K562 (cell line): Measurements from ENCODE around the gene SF3A2. TPM values are rescaled to one million over a fixed set of nuclear protein-coding genes. Genes with fewer than 3 reads are reported as not detected.

Experiments
- ATAC-seq: fragments of 200-7000 bp; cut with Tn5 transposase; 3 replicates; pipeline ENCODE4 v1.9.1; 2020; ENCODE audit warnings: moderate library complexity
- BruUV-seq: library from RNA; stranded (reverse); fragments of 400-500 nt; replicated peaks from 2 replicates; lab custom pipeline; 2021; lab: Mats Ljungman, UMichigan
- CTCF ChIA-PET: fragments of 300-600 bp; formaldehyde crosslinking; extraction: SDS; loops from one replicate; lab custom pipeline; 2021; ENCODE audit warnings: low intra/inter-chr PET ratio; lab: Yijun Ruan, JAX
- POLR2A ChIA-PET: fragments of 300-600, 350-650 bp; sonication (Branson Sonifier 250); formaldehyde crosslinking; extraction: SDS; loops from one replicate; lab custom pipeline; 2021; ENCODE audit warnings: antibody characterized with exemption, inconsistent platforms; lab: Yijun Ruan, JAX
- DNase-seq, 4 experiments: peaks; one replicate each; pipeline versions ENCODE4 v3.0.0 to v3.0.0-alpha.2; 2011 to 2018; ENCODE audit warnings: low spot score in 3 of 4, mixed read lengths in 3 of 4; ENCODE audit errors: extremely low read depth in 1 of 4
- FAIRE-seq: peaks from 2 replicates; lab custom pipeline; 2011; peaks lifted over from hg19 to GRCh38; lab: Jason Lieb, UNC
- H2AFZ ChIP-seq: 2 replicates; pipeline ENCODE4 v1.6.0; 2011; ENCODE audit warnings: low read depth, low read length, control low read depth, inconsistent platforms
- H3K27ac ChIP-seq: fragments of 200-600 bp; 3 replicates; pipeline ENCODE4 v1.8.0; 2011; ENCODE audit warnings: low read depth, mild to moderate bottlenecking, control low read depth, inconsistent platforms, low read length, moderate library complexity, mixed read lengths; ENCODE audit errors: extremely low read depth
- H3K27me3 ChIP-seq, 2 experiments: fragments of 300-600 bp in 1 of 2; 2 replicates in 1 of 2; 3 replicates in 1 of 2; pipeline versions ENCODE4 v1.6.0 to v1.8.0; 2011; ENCODE audit warnings: inconsistent platforms in 2 of 2, low read length in 2 of 2, mild to moderate bottlenecking in 1 of 2, mixed read lengths in 1 of 2, moderate library complexity in 1 of 2; ENCODE audit not compliant: control insufficient read depth in 2 of 2, insufficient read depth in 2 of 2
- H3K36me3 ChIP-seq: fragments of 300-600 bp; 3 replicates; pipeline ENCODE4 v1.8.0; 2011; ENCODE audit warnings: mild to moderate bottlenecking, low read length, inconsistent platforms; ENCODE audit not compliant: control insufficient read depth, insufficient read depth
- H3K4me1 ChIP-seq, 2 experiments: fragments of 200-600 bp in 1 of 2; replicated peaks in 1 of 2; 2 replicates in 1 of 2; 3 replicates in 1 of 2; pipeline versions ENCODE4 v1.5.1 to v1.8.0; 2011; ENCODE audit warnings: inconsistent platforms in 2 of 2, low read length in 2 of 2, mild to moderate bottlenecking in 1 of 2, mixed read lengths in 1 of 2, moderate library complexity in 1 of 2; ENCODE audit not compliant: control insufficient read depth in 2 of 2, insufficient read depth in 2 of 2
- H3K4me2 ChIP-seq: 2 replicates; pipeline ENCODE4 v1.6.1; 2011; ENCODE audit warnings: low read length, control low read depth, inconsistent platforms, mixed read lengths; ENCODE audit not compliant: insufficient read depth
- H3K4me3 ChIP-seq: fragments of 200-600 bp; sonication (generic), shearing (Covaris generic); 2 replicates; pipeline ENCODE4 v1.5.1; 2016; ENCODE audit warnings: control low read depth, inconsistent platforms
- H3K79me2 ChIP-seq: fragments of 200-600 bp; 3 replicates; pipeline ENCODE4 v1.8.0; 2011; ENCODE audit warnings: low read length, inconsistent platforms; ENCODE audit not compliant: control insufficient read depth, insufficient read depth
- H3K9ac ChIP-seq, 2 experiments: 2 replicates each; pipeline versions ENCODE4 v1.6.0 to v1.6.1; 2011; ENCODE audit warnings: low read depth in 2 of 2, low read length in 2 of 2, control low read depth in 1 of 2, inconsistent platforms in 1 of 2, mild to moderate bottlenecking in 1 of 2, mixed read lengths in 1 of 2; ENCODE audit not compliant: insufficient read depth in 1 of 2
- H3K9me1 ChIP-seq: one replicate; pipeline ENCODE4 v1.6.0; 2011; ENCODE audit warnings: inconsistent platforms, mild to moderate bottlenecking, low read length, moderate library complexity; ENCODE audit not compliant: control insufficient read depth, insufficient read depth
- H3K9me3 ChIP-seq: replicated peaks from 2 replicates; pipeline ENCODE4 v1.5.1; 2011; ENCODE audit warnings: low read depth, low read length, inconsistent platforms; ENCODE audit not compliant: control insufficient read depth, insufficient read depth
- H4K20me1 ChIP-seq: replicated peaks from 2 replicates; pipeline ENCODE4 v1.6.1; 2011; ENCODE audit warnings: low read length, inconsistent platforms, mixed read lengths; ENCODE audit not compliant: control insufficient read depth, insufficient read depth
- BCOR ChIP-seq: fragments of 450-650 bp; IDR thresholded peaks from 2 replicates; pipeline ENCODE4 v1.6.1; 2016
- HDAC2 ChIP-seq: fragments of 450-650 bp; IDR thresholded peaks from 2 replicates; pipeline ENCODE4 v1.6.1; 2016; ENCODE audit warnings: mild to moderate bottlenecking
- KDM1A ChIP-seq, 2 experiments: fragments of 450-650 bp; IDR thresholded peaks; 2 replicates each; pipeline ENCODE4 v1.6.1; 2016; ENCODE audit warnings: mild to moderate bottlenecking in 2 of 2
- POLR2H ChIP-seq: IDR thresholded peaks from 2 replicates; pipeline ENCODE4 v1.6.1; 2016; ENCODE audit warnings: missing genetic modification characterization, low read depth, mild to moderate bottlenecking, control low read depth, missing compliant biosample characterization, moderate library complexity
- RBFOX2 ChIP-seq: fragments of 200-400 bp; formaldehyde crosslinking; IDR thresholded peaks from 2 replicates; pipeline ENCODE4 v1.6.1; 2017; ENCODE audit warnings: low read depth, mild to moderate bottlenecking, low read length, moderate library complexity
- RBM25 ChIP-seq: fragments of 200-400 bp; formaldehyde crosslinking; IDR thresholded peaks from 2 replicates; pipeline ENCODE4 v1.6.1; 2018; ENCODE audit warnings: low read length, low read depth, moderate library complexity; ENCODE audit not compliant: severe bottlenecking
- WGBS: fragments of 100-300 bp; shearing (Covaris generic); methylation state at CpG from one replicate; pipeline ENCODE4 v1.1.6; 2016; ENCODE audit warnings: low coverage, mixed read lengths; ENCODE audit not compliant: insufficient coverage; ENCODE audit errors: missing lambda C conversion rate; 5-methylcytosine and 5-hydroxymethylcytosine counted together
- in situ Hi-C: fragments of 300-500 bp; cut with MboI; formaldehyde crosslinking; loops from 4 replicates; pipeline ENCODE4 v1.15.0; 2018; ENCODE audit warnings: inconsistent platforms, mixed read lengths
- intact Hi-C: fragments of 100-400 bp; cut with micrococcal nuclease; formaldehyde crosslinking; loops from 2 replicates; pipeline ENCODE4 v1.14.2; 2022
- polyA plus RNA-seq, 8 experiments: library from polyadenylated mRNA; depleted of rRNA in 4 of 8; stranded (reverse) in 5 of 8; unstranded in 3 of 8; fragments of >200 nt; fragmentation: Nextera tagmentation in 2 of 8; fragmentation: Illumina TruSeq in 1 of 8; extraction: Ambion mirVana in 2 of 8; extraction: Trizol in 1 of 8; gene quantifications; 2 replicates each; pipeline versions ENCODE4 v1.2.1 to v1.2.3, GENCODE V29; 2011 to 2014; ENCODE audit warnings: inconsistent platforms in 1 of 8, missing spikeins in 1 of 8
- total RNA-seq, 7 experiments: library from RNA; depleted of rRNA in 6 of 7; stranded (reverse); fragments of >200 nt in 6 of 7; fragmentation: Illumina TruSeq in 2 of 7; extraction: Trizol in 2 of 7; gene quantifications; 2 replicates each; pipeline versions ENCODE4 v1.2.1 to v1.2.3, GENCODE V29; 2011 to 2021; ENCODE audit warnings: low replicate concordance in 1 of 7
- TF ChIP-seq, protein P1 (sequence below): fragments of 450-650 bp; IDR thresholded peaks from 2 replicates; pipeline ENCODE4 v1.6.1; 2016; ENCODE audit warnings: antibody characterized with exemption

SF3A2 gene
- total and polyA plus RNA-seq, 9 of the 15 experiments (the other 6 are each of a cell fraction or from before 2014, with no cell fraction given), result 0.17 to 194 (median 22.8) TPM

DNA sequence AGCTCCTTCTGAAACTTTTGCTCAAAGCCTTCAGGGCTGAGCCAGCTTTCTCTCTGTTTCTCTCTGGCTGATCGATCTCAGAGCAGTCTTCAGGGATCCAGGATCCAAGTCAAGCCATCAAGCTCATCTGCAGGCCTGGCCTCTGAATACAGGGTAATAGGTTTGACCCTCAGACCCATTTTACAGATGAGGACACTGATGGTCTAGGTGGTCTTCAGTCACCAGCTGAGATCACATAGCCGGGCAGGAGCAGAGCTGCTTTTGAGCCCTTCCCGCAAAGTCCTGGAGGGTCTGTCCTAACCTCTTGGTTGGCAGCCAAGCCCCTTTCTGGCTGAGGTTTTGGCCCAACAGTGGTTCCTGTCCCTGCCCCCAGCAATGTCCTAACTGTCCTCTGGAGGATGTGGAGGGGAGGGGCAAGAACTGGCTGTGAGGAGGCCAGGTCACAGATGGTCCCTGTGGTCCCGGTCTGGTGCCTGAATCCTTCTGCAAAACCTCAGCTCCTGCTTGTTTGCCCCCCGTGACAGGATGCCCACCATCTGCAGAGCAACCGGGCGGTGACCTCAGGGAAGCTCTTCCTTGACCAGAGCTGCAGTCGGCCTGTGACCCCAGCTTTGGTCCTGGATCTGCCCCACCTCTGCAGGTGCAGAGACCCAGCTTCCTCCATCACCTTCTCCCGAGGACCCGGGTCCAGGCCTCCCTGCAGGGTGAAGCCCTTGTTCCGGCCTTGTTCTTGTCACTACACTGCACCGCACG is 51.1 kb downstream of the SF3A2 start:
- TF ChIP-seq, protein P1, sequence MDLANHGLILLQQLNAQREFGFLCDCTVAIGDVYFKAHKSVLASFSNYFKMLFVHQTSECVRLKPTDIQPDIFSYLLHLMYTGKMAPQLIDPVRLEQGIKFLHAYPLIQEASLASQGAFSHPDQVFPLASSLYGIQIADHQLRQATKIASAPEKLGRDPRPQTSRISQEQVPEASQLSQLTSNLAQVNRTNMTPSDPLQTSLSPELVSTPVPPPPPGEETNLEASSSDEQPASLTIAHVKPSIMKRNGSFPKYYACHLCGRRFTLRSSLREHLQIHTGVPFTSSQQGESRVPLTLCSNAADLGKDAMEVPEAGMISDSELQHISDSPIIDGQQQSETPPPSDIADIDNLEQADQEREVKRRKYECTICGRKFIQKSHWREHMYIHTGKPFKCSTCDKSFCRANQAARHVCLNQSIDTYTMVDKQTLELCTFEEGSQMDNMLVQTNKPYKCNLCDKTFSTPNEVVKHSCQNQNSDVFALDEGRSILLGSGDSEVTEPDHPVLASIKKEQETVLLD, result no peak
- TF ChIP-seq BCOR (peak; percentile 83), RBM25 (peak; percentile 73), RBFOX2 (0 out of 2 replicates have a peak, but pooled peaks have one; percentile 7), HDAC2 (0 out of 2 replicates have a peak, but pooled peaks have one; percentile 30), KDM1A (IDR thresholded peaks at IDR 0.05) (peak in 1 of 2 experiments; percentile 59; a peak in 3 of 4 replicates), POLR2H (tag) (no peak)
- Histone ChIP-seq H3K4me1 (peaks cover 10 to 40% of the 10 kb centered on the region in 2 experiments), H3K9ac (peak overlapping the region in 1 of 2 experiments; percentile 50; a peak in 1 of 4 replicates), H2AFZ (no peak overlapping the region), H3K27ac (no peak overlapping the region), H3K27me3 (no peaks in the 10 kb centered on the region), H4K20me1 (no peaks in the 10 kb centered on the region), H3K9me3 (no peaks in the 10 kb centered on the region), H3K4me3 (no peak overlapping the region), H3K9me1 (peaks cover 2% of the 10 kb centered on the region), H3K79me2 (no peaks in the 10 kb centered on the region), H3K36me3 (no peaks in the 10 kb centered on the region), H3K4me2 (no peak overlapping the region)
- no TSS peak for BruUV-seq
- in situ Hi-C loops (no loop called here), intact Hi-C loops (no loop called here)
- FAIRE-seq (no peak), DNase-seq (no peak), ATAC-seq (no peak; the same call in 2 of the 3 replicates)
- POLR2A ChIA-PET, result interaction anchor here (0.5 to 2.6 kb wide), 8 partner anchors 9 to 89 kb away, joined by 3 to 18 read pairs (median 4); partner anchors contain the start of gene LSM7
- CTCF ChIA-PET, result no interaction called here
- 62% methylated on average over 13 of the region's 13 CpGs for WGBS
